Fibroblast of skin of right quadriceps (primary cell): Measurements from ENCODE around the gene CEP152.
A peak's percentile ranks its signal among the peaks of the same experiment; 100 is the strongest.
"Not testable (repeated sequence)": the region's sequence is repeated elsewhere in the genome, so short reads cannot be mapped to it uniquely, and the experiment has no call there.

Experiments used
- DNase-seq: peaks from one replicate; pipeline ENCODE4 v3.0.0-alpha.2; 2013

Gene CEP152, protein sequence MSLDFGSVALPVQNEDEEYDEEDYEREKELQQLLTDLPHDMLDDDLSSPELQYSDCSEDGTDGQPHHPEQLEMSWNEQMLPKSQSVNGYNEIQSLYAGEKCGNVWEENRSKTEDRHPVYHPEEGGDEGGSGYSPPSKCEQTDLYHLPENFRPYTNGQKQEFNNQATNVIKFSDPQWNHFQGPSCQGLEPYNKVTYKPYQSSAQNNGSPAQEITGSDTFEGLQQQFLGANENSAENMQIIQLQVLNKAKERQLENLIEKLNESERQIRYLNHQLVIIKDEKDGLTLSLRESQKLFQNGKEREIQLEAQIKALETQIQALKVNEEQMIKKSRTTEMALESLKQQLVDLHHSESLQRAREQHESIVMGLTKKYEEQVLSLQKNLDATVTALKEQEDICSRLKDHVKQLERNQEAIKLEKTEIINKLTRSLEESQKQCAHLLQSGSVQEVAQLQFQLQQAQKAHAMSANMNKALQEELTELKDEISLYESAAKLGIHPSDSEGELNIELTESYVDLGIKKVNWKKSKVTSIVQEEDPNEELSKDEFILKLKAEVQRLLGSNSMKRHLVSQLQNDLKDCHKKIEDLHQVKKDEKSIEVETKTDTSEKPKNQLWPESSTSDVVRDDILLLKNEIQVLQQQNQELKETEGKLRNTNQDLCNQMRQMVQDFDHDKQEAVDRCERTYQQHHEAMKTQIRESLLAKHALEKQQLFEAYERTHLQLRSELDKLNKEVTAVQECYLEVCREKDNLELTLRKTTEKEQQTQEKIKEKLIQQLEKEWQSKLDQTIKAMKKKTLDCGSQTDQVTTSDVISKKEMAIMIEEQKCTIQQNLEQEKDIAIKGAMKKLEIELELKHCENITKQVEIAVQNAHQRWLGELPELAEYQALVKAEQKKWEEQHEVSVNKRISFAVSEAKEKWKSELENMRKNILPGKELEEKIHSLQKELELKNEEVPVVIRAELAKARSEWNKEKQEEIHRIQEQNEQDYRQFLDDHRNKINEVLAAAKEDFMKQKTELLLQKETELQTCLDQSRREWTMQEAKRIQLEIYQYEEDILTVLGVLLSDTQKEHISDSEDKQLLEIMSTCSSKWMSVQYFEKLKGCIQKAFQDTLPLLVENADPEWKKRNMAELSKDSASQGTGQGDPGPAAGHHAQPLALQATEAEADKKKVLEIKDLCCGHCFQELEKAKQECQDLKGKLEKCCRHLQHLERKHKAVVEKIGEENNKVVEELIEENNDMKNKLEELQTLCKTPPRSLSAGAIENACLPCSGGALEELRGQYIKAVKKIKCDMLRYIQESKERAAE (N-terminal part only)

DNA sequence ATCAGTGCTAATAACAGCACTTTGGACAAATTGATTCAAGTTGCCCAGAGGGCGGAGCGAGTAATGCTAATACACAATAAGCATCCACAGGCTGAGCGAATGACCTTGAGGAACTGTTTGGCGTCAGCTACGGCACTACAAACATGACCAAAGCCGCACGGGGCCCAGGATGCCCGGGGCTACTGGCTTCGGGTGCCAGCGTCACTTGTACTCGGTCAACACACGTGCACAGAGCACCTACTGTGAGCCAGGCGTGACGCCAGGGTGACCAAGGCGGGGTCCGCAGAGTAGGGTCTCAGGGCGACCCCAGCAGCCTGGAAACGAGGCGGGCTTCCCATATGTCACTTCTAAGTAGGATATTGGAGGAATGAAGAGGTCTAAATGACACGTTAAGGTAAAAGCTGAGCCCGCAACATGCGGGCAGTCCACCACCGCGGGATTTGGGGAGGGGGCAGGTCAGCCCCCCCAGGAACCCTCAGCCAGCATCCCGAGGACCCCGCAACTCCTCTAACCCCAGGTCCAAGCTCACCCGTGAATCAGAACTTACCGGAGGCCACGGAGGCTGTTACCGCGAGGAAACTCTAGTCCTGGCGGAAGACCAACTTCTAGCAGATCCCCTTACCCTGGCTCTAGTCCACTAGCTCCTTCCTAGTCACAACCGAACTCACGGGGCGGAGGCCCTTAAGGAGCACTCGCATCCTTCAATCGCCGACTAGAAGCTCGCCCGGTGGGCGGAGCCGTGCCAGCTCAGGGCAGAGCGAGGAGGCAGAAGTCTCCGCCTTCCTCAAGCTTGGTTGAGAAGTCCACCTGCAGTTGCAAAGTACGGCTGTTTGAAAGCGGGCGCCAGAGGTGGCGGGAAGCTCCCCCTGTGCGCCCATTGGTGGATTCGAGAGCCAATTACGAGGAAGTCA lies at the start of gene CEP152:
Gene CEP152 (minus strand): TSS at position 656 of the 911 bp plus-strand sequence. CDS start 5,420 bp downstream, outside the sequence.
- DNase-seq: peak; percentile 100

DNA sequence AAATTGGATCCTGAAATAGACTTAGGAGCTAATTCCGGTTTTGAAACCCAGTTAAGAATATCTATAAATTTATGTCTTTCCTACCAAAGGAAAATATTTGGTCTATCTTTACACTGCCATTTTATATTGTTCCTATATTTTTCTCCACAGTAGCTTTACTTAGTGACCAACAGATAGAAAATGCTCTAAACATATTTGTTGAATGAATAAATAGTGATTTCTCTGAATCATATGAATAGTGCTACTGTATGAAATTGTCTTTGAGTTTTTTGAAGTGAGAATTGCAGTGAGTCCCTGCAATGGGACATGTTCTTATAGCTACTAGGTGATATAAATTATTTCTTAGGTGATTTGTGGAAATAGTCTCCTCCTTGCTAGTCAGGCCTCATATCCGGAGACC lies 48.6 kb upstream of the CEP152 start:
- DNase-seq: peak; percentile 17

DNA sequence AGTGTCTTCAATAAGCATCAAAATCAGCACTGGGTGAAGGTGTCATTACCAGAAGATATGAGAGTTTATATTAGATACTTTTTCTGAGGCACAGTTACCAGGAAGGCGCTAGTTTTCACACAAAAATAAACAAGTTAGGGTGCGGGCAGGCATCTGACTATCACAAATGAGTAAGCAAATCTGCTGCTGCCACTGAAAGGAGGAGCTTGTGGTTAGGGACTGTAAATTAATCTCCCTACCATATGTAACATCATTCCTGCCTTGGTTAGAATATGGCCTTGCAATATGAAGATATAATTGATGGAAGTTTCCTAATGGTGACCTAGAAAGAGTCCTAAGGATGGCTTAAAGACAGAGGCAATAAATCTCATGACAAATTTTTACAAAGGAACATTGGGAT lies 47.5 kb upstream of the CEP152 start:
- peak; percentile 79 for DNase-seq

DNA sequence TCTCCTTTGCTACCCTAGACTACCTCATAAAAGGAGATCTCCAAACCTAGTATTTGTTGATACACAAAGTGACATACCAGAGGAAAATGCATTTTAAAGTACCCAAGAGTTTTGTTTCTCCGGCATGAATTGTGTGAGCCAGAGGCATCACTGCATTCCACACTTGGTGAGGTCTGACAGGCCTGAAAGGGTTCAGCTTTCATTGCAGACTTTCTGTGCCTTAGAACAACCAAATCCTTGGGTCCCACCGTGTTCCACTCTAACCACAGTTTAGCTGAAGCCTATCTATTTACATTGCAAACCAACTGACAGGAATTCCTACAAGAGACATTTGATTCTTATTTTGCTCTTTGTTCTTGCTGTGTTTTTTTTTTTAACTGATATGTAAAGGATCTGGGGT lies 46.1 kb upstream of the CEP152 start:
- DNase-seq: peak; percentile 55

DNA sequence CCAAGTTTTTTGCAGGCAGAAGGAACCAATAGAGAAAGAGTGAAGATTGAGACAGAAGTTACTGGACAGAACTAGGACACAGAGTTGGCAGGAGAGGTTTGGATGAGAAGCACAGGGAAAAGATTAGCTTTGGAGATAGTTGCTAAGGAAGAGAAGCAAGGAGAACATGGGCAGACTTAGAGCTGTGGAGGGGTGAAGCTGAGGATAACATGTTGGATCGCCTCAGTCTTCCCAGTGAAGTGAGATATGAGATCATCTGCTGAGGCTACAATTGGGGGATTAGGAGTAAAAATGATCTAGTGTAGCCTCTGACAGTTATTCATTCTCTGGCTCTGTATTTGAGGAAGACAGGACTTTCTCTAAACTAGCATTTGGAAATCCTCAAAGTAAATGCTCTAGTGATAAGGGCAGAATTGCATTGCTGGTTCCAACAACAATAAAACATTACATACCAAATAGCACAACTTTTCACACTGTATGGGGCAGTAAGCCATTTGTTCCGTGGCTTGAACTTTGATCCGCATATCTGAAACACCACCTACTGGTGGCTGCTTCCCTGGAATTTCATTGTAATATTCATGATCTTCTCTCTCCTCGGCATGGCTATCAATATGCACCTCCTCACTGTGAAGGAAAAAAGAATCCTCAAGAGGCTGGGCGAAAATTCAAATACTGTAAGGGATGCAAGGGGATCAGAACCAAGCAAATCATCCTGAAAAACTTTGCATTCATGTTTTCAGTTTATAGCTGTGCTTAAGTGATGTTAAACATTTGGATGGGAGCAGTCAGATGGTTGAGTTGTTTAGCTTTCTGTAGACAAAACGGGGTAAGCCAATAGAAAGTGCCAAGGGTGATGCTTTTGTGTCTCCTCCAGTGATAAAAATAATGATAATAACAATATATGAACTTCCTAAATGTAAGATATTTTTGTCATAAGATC lies 44.9 kb upstream of the CEP152 start:
- peak; percentile 59 for DNase-seq

DNA sequence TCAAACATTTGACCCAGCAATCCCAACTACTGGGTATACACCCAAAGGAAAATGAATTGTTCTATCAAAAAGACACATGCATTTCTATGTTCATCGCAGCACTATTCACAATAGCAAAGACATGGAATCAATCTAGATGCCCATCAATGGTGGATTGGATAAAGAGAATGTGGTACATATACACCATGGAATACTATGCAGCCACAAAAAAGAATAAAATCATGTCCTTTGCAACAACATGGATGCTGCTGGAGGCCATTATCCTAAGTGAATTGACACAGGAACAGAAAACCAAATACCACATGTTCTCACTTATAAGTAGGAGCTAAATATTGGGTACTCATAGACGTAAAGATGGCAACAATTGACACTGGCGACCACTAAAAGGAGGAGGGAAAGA lies 43.6 kb upstream of the CEP152 start:
- DNase-seq: not testable (repeated sequence)

DNA sequence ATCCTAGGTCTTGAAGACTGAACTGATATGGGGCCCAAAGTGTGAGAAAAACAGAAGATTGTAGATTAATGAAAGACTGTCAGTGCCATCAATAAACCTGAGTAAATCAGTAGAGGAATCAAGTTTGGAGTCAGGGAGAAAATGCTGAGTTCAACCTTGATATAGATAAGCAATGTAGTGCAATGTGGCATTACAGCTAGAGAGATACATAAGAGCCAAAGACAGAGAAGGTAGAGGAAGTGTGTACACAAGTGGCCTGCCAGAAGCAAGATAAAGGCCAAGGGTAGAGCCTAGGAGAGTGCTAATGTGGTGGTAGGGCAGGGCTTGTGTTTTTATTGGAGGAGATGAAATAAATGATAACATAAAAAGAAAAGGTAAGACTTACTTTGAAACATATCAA lies 41.1 kb upstream of the CEP152 start:
- no peak for DNase-seq

DNA sequence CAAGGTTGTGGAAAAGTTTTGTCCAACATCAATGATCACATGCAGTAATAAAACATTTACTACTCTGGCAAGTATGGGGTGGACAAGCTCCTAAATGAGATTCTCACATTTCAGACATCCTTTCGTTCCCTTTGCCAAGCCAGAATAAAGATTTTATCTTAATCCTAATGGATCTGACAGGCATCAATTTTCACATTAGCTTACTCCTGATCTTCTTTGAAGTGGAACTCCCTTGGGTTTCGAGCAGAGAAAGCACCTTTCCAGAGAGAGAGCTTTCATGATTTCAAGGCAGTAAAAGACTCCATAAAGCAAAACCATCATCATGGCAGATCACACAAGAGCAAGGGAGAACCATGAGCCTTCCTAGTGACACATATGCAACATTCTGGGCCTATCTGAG lies 39.8 kb upstream of the CEP152 start:
- no peak for DNase-seq

DNA sequence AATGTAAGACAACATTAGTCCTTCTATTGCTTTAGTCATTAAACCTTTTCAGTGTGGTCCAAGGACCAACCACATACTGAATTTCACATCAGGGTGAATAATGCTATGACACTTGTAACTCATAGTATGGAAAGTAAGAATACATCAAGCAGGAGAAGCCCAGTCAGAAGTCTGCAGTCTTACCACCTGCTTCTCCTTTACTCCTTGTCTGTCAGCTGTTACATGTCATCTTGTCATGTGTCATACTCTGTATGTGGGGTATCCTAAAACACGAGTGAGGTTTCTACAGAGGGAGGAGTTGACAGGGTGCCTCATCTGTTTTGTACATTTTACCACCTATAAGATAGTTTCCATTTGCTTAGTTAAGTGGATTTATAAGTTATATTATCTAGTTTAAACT lies 34.3 kb upstream of the CEP152 start:
- no peak for DNase-seq

DNA sequence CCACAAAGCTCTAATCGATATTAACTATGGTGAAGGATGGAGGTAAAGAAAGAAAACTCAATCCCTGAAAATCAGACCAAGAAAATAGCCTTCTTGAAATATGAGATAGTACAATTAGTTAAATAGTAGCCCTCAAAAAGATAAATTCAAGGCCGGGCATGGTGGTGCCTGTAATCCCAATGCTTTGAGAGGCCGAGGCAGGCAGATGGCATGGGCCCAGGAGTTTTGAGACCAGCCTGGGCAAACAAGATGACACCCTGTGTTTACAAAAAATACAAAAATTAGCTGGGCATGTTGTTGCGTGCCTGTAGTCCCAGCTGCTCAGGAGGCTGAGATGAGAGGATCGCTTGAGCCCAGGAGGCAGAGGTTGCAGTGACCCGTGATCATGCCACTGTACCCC lies 31.6 kb upstream of the CEP152 start:
- DNase-seq: no peak

DNA sequence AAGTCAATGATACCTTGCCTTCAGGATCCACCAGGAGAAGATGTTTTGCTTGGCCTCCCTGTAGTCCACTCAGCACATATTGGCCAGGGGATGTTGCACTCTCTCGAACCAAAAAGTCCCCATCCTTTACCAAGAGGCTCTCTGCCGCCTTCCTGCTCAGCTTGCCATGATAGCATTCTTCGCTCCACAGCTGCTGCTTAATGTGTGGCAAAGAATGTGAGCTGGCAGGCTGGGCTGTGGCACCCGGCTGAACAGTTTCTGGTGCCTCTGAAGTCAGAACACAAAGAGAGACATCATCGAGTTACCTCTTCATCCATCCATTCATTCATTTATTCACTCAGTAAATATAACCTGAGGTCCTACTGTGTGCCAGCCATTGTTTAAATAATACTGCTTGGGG lies 23.9 kb upstream of the CEP152 start:
- DNase-seq: no peak

DNA sequence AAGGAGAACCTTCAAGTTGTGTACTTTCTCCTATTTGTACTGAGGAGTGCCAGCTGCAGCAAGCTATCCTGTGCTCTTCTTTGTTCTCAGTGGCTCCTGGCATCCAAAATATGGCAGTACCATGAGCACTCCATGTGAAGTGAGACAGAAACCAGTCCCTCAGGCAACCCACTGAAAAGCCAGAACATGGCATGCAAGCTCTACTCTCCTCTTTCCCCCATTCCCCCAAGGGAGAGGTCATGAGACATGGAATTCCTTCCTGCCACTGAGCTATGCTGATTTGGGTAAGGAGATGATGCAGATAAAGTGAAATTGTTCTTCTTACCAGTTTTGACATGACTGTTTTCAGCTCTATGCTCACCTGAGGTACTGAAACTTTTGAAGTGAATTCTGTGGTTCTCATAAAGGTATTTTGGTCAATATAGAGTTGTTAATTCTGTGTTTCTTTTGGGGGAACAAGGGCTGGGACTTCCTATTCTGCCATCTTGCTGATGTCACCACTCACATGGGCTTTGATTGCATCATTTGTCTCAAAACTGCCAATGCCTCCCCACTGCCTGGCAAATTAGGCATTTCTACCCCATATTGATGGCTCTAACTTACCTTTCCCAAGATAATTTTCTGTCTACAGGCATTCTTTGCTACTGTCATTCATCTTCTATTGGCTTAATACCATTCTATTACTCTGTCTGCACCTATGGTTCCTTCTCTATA lies 22.8 kb upstream of the CEP152 start:
- DNase-seq: no peak

DNA sequence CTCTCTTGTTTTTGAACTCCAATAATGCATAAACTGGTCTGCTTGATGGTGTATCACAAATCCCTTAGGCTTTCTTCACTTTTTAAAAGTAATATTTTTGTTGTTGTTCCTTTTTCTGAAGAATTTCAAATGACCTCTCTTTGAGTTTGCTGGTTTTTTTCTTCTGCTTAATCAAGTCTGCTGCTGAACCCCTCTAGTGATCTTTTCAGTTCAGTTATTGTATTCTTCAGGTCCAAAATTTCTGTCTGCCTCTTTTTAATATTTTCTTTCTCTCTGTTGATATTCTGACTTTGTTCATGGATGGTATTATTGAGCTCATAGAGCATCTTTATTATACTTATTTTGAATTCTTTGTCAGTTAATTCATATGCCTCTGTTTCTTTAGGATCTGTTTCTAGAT lies 21.8 kb upstream of the CEP152 start:
- no peak for DNase-seq

DNA sequence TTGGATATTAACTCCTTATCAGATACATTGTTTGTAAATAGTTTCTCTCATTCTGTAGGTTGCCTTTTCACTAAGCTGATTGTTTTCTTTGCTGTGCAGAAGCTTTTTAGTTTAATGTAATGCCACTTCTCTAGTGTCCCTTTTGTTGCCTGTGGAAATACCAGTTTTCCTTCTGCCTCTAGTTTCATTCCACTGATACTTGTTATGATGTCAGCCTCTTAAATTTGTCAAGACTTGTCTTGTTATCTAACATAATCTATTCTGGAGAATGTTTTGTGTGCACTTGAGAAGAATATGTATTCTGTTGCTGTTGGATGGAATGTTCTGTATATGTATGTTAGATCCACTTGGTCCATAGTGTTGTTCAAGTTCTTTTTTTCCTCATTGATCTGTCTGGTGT lies 18.0 kb upstream of the CEP152 start:
- DNase-seq: no peak

DNA sequence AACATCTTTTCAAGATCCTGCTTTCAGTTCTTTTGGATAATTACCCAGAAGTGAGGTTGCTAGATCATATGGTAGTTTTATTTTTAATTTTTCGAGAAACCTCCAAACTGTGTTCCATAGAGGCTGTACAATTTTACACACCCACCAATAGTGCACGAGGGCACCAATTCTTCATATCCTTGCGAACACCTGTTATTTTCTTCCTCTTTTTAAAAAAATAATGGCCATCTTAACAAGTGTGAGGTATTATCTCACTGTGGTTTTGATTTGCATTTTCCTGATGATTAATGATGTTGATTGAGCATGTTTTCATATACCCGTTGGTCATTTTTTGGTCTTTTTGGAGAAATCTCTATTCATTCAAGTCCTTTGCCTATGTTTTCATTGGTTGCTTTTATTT lies 17.6 kb upstream of the CEP152 start:
- no peak for DNase-seq

DNA sequence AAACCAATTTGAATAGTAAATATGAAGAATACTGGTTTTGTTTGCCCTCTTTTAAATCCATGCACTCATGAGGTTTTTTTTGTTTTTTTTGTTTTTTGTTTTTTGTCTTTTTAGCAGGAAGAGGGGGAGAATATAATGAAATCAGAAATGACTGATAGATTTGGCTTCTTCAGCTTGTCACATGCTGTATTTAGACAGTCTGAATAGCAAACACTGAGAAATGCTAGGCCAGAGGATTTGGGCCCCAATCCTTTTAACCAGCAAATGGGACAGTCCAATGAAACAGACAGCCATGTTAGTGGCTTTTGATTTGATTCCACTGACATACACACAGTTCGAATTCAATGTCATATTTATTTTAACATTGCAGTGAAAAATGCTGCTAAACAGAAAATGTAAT lies 14.2 kb upstream of the CEP152 start:
- DNase-seq: no peak

DNA sequence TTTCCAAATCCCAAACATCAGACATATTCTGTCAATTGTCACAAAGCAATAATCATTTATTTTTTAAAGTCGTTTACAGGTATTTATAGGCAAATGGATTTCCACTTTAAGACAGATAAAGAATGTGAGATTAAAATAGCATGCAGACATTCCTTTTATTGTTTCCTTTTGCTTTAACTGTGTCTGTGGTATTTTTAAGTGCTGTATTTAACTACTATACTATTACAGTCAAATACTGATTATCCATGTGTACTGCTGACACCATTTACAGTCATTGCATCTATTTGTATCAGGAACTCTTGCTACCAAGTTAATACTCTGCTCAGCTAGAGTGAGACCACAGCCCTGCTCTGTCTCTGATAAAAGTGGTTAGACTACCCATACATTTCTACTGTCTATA lies 12.8 kb upstream of the CEP152 start:
- no peak for DNase-seq

DNA sequence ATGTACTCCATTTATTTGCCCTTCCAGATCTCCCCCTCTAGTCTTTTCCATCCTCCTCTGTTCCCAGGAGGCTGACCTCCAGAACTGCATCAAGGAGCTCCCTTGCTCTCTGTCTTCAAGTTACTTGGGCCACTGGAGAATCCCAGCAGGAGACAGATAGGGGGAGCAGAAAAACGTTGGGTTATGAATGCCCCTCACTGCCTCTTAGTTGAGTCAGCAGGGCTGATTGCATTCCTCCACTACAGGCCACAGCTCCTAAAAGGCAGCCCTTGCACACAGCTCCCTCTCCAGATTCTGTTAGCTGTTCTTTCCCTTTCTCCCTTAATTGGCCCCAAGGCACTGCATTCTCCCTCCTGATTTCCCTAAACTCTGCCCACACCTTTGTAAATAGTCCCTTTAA lies 12.4 kb upstream of the CEP152 start:
- DNase-seq: peak; percentile 66

DNA sequence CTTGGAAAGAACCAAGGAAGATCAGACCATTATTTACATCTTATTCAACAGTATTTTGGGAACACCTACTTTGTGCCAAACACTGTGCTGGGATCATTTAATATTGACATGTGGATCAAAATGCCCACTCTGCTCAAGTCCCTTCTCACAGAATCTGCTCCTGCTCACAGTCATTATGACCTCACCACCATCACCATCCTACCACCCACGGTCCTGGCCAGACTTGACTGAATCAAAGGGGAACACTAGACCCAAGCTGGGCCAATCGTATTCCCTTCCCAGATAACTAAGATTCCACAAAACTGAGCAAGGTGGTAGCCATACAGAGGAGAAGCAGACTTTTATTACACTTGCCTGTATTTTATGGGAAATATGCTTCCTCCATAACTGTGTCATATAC lies 3.4 kb upstream of the CEP152 start:
- DNase-seq: no peak

DNA sequence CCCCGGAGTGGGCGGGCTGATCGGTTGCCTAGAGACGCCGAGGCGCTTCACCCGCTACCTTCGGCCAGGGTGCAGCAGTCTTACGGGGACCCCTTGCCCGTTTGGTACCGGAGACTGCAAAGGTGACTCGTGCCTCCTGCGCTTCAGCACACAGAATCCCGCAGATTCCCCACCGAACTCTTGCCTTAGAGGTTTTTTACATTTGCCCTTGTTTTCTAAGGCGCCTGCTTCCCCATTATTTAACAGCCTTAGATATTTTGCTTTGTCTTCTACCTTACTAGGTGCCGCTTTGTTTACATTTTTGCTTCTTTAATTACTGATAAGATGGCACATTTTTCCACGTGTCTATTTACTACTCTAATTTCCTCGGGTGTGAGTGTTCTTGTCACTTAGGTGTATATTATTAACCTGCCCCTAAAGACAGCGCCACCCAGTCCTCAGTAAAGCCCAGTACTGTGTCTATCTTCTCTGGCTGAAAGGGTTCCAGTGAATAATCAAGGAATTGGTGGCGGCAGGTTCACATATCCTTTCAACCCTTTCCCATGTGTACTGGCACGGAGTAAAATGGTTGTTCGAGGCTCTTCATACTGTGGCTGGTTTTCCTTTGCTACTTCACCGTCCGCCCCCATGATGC lies 573 bp upstream of the CEP152 start:
- no peak for DNase-seq
